GM12801 (cell line): Measurements from ENCODE around the gene ADAM12.

Experiments
- TF ChIP-seq, protein P1 (sequence below): IDR thresholded peaks from one replicate; pipeline ENCODE4 v1.5.1; 2011; ENCODE audit warnings: control low read depth; ENCODE audit not compliant: insufficient read length; ENCODE audit errors: extremely low read depth

The ADAM12 gene

GRCh38 chr10:126250045-126250444, 138.2 kb downstream of the ADAM12 start:
- TF ChIP-seq, protein P1, sequence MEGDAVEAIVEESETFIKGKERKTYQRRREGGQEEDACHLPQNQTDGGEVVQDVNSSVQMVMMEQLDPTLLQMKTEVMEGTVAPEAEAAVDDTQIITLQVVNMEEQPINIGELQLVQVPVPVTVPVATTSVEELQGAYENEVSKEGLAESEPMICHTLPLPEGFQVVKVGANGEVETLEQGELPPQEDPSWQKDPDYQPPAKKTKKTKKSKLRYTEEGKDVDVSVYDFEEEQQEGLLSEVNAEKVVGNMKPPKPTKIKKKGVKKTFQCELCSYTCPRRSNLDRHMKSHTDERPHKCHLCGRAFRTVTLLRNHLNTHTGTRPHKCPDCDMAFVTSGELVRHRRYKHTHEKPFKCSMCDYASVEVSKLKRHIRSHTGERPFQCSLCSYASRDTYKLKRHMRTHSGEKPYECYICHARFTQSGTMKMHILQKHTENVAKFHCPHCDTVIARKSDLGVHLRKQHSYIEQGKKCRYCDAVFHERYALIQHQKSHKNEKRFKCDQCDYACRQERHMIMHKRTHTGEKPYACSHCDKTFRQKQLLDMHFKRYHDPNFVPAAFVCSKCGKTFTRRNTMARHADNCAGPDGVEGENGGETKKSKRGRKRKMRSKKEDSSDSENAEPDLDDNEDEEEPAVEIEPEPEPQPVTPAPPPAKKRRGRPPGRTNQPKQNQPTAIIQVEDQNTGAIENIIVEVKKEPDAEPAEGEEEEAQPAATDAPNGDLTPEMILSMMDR, result no peak

DNA sequence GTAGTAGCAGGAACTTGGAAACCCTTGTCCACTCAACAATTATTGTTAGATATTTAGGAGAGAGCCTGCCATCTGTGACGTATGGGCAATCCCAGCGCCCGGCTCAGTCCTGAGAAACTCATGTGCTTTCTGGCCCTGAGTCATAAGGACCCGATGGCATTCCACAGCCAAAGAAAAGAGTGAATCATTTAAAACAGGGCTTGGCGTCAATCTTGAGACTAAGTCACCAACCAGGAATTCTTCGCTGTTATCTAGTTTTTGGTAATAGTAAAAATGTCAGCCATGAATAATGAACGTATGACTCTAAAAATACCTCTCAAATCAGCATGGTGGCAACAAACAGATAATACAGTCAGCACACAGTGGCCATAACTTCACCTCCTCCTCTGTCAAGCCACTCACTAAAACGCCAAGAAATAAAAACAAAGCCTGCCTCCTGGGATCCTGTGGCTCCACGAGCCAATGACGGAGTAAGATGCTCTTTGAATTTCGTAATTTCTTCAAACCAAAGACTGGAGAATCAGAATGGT, 140.8 kb downstream of the ADAM12 start:
- TF ChIP-seq, protein P1, result no peak

DNA sequence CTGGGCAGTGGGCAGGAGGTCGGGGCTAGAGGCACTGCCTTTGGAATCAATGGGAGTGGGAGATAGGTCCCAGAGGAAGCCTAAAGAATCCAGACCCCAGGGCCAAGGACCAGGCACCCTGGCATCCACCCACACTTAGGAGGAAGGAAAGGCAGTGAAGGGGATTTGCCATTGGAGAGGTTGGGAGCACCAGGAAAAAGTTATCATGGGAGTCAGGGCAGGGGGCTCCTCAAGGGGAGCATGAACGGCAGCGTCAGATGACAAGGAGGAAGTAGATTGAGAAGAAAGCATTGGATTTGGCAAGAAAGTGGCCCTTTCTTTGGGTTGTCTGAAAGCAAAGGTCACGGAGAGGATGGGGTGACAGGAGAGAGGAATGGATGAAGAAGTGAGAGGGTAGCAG, 142.8 kb downstream of the ADAM12 start:
- TF ChIP-seq, protein P1, result no peak

- TF ChIP-seq, protein P1, result no peak
Observed at GRCh38 chr10:126243971-126244370, 144.3 kb downstream of the ADAM12 start.

GRCh38 chr10:126243306-126243705, 145.0 kb downstream of the ADAM12 start:
- TF ChIP-seq, protein P1, result no peak

DNA sequence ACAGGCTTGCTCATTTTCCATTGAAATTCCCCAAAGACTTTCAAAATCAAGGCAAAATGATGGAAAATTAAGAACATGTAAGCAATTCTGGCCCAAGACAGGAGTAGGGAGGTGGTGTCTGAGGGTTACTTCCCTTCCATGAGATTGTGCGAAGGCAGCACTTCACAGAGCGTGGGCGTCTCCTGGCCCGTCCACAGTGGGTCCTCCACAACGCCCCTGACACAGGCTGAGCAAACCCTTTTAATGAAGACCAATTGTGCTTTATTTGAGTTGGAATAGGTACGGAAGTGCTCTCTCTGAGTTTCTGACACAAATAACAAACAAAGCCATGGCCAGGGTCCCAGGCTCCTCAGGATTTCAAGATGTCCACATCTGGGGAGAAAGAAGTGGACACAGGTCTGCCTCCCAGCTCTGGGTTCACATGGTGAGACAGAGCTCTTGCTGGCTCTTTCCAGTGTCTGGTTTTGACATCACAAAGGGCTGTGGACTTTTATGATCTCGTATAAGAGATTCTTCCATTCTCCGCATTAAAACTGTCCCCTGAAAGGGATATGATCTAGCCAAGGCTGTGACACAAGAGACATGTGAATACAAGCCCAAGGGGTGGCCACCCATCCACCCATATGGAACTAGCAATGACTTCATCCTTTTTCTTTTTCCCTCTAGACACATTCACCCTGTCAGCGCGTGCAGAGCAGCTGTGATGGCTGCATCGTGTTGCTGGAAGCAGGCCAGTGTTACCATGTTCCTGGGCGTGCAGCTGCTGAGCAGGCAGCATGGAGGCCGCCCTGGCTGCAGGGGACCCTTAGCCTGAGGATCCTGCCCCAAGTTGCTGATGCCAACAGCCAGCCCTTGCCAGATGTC, 145.6 kb downstream of the ADAM12 start:
- TF ChIP-seq, protein P1, result no peak

DNA sequence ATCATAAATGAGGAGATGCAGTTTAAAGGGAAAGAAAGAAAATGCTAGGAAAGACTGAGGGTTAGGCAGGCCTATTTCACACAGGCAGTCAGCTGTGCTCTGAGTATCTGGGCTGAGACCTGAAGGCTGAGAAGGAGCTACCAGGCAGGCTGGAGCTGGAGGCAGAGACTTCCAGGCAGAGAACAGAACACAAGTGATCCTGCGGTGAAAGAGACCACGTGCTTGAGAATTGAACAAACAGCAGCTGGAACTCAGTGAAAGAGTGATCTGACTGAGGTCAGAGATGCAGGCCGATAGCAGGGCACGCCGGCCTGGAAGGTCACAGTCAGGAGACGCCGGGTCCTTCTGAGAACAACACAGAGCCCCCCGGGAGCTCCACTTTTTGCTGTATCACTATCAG, 147.8 kb downstream of the ADAM12 start:
- TF ChIP-seq, protein P1, result no peak
